DMS153 (cell line): ENCODE measurements around the gene B3GNT7.
"Not testable (repeated sequence)": the region's sequence is repeated elsewhere in the genome, so short reads cannot be mapped to it uniquely, and the experiment has no call there.

Experiments used
- DNase-seq: peaks from one replicate; lab custom pipeline; 2025; lab: John Stamatoyannopoulos, UW

The B3GNT7 gene

GRCh38 chr2:231364961-231365810, 30.3 kb upstream of the B3GNT7 start:
- peak; percentile 75 for DNase-seq

GRCh38 chr2:231367178-231367577, 28.3 kb upstream of the B3GNT7 start:
- no peak for DNase-seq

GRCh38 chr2:231369580-231370428, 25.7 kb upstream of the B3GNT7 start:
- DNase-seq: no peak

- no peak for DNase-seq
Observed at GRCh38 chr2:231370429-231370748, 25.1 kb upstream of the B3GNT7 start.

GRCh38 chr2:231370749-231371429, 24.6 kb upstream of the B3GNT7 start:
- no peak for DNase-seq

GRCh38 chr2:231371430-231372054, 24.0 kb upstream of the B3GNT7 start:
- no peak for DNase-seq

- no peak for DNase-seq
Observed at GRCh38 chr2:231372326-231372725, 23.2 kb upstream of the B3GNT7 start.

GRCh38 chr2:231373184-231373583, 22.3 kb upstream of the B3GNT7 start:
- no peak for DNase-seq

- DNase-seq: no peak
Observed at GRCh38 chr2:231373786-231374349, 21.6 kb upstream of the B3GNT7 start.

- no peak for DNase-seq
Observed at GRCh38 chr2:231374771-231375170, 20.7 kb upstream of the B3GNT7 start.

- not testable (repeated sequence) for DNase-seq
Observed at GRCh38 chr2:231375994-231376615, 19.4 kb upstream of the B3GNT7 start.

- no peak for DNase-seq
Observed at GRCh38 chr2:231376857-231377256, 18.7 kb upstream of the B3GNT7 start.

- DNase-seq: peak; percentile 35
Observed at GRCh38 chr2:231378026-231378722, 17.3 kb upstream of the B3GNT7 start.

GRCh38 chr2:231379266-231380215, 16.0 kb upstream of the B3GNT7 start:
- peak; percentile 20 for DNase-seq

GRCh38 chr2:231380307-231380706, 15.2 kb upstream of the B3GNT7 start:
- no peak for DNase-seq

GRCh38 chr2:231380991-231381847, 14.3 kb upstream of the B3GNT7 start:
- DNase-seq: no peak

GRCh38 chr2:231382116-231382515, 13.4 kb upstream of the B3GNT7 start:
- DNase-seq: no peak

GRCh38 chr2:231383416-231384108, 11.9 kb upstream of the B3GNT7 start:
- no peak for DNase-seq
